Activated T-cell treated with anti-CD3 and anti-CD28 coated beads, Interleukin-2, amount 50 U/mL, for 1 hour (primary cell): Measurements from ENCODE around the gene PTPRJ.

Experiments used
- DNase-seq: peaks from one replicate; pipeline ENCODE4 v3.0.0-alpha.2; 2020

The PTPRJ gene

GRCh38 chr11:47971501-47971900 is 8.9 kb upstream of the PTPRJ start:
- no peak for DNase-seq

- DNase-seq, result no peak
These were observed 7.2 kb upstream of the PTPRJ start for GRCh38 chr11:47973173-47973572.

GRCh38 chr11:47976931-47977330 is 3.4 kb upstream of the PTPRJ start:
- no peak for DNase-seq

- DNase-seq, result no peak
These were observed 2.7 kb upstream of the PTPRJ start for GRCh38 chr11:47977623-47978022.

GRCh38 chr11:47979378-47980087 is 826 bp upstream of the PTPRJ start:
- no peak for DNase-seq

GRCh38 chr11:47980907-47981621 is 705 bp downstream of the PTPRJ start:
- no peak for DNase-seq

GRCh38 chr11:47981667-47982404 is 1.5 kb downstream of the PTPRJ start:
- DNase-seq, result peak; percentile 34

GRCh38 chr11:47982616-47983015 is 2.3 kb downstream of the PTPRJ start:
- no peak for DNase-seq

- no peak for DNase-seq
These were observed 3.4 kb downstream of the PTPRJ start for GRCh38 chr11:47983464-47984397.

GRCh38 chr11:47986219-47986618 is 5.9 kb downstream of the PTPRJ start:
- DNase-seq, result no peak

- DNase-seq, result no peak
These were observed 6.4 kb downstream of the PTPRJ start for GRCh38 chr11:47986742-47987141.

GRCh38 chr11:47987310-47987709 is 7.0 kb downstream of the PTPRJ start:
- no peak for DNase-seq

GRCh38 chr11:47987781-47988180 is 7.4 kb downstream of the PTPRJ start:
- no peak for DNase-seq

- DNase-seq, result no peak
These were observed 9.4 kb downstream of the PTPRJ start for GRCh38 chr11:47989779-47990178.

GRCh38 chr11:47991266-47991830 is 11.0 kb downstream of the PTPRJ start:
- DNase-seq, result peak; percentile 38

GRCh38 chr11:47991894-47992293 is 11.5 kb downstream of the PTPRJ start:
- DNase-seq, result no peak

- DNase-seq, result no peak
These were observed 12.8 kb downstream of the PTPRJ start for GRCh38 chr11:47992959-47993820.

- no peak for DNase-seq
These were observed 14.1 kb downstream of the PTPRJ start for GRCh38 chr11:47994417-47994816.

GRCh38 chr11:47995360-47995769 is 15.0 kb downstream of the PTPRJ start:
- DNase-seq, result no peak

GRCh38 chr11:47997063-47998053 is 17.0 kb downstream of the PTPRJ start:
- no peak for DNase-seq
